HG03342 (cell line): ENCODE measurements around the gene USH2A.
A peak's percentile ranks its signal among the peaks of the same experiment; 100 is the strongest.

Experiments used
- ATAC-seq: cut with Tn5 transposase; IDR thresholded peaks from one replicate; pipeline ENCODE4 v1.9.1; 2021; ENCODE audit warnings: mild to moderate bottlenecking, moderate library complexity; ENCODE audit not compliant: unreplicated experiment

Gene USH2A

DNA sequence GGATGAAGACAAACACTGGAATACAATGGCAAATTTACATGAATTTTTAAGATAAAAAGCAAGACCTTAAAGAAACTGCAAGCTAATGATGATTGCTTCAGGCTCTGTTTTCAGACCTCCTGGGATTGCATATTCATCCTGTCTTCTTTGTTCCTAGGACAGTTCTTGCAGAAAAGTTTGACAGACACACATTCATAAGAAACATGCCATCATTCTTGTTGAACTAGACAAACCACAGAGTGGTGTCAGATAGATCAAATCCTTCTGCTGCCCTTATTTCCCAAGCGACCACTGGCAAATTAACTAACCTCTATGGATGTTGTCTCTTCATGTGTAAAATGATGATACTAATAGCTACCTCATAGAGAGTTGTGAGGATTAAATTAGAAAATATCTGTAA is 674.8 kb downstream of the USH2A start:
- ATAC-seq, result no peak

GRCh38 chr1:215744419-215744818 is 678.8 kb downstream of the USH2A start:
- ATAC-seq, result no peak

GRCh38 chr1:215739025-215739424 is 684.2 kb downstream of the USH2A start:
- ATAC-seq, result no peak

- ATAC-seq, result no peak
Measured at GRCh38 chr1:215731699-215732098, 691.5 kb downstream of the USH2A start.

DNA sequence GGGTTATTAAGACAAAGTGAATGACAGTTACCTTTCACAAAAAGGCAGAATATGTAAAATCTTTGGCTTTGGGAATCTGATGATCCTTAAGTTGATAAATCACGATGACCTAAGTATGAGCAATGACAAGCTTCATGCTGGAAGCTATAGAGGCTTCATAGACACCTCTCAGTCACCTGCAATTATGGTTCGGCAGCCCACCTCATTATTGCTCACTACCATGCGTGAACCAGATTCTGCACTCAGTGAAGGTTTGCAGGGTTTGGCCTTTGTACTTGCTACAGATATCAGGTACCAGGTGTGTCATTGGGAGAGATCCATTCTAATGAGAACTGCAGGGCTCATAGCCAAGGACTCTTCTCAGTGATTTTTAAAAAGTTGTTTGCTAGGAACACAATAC is 692.6 kb downstream of the USH2A start:
- no peak for ATAC-seq

DNA sequence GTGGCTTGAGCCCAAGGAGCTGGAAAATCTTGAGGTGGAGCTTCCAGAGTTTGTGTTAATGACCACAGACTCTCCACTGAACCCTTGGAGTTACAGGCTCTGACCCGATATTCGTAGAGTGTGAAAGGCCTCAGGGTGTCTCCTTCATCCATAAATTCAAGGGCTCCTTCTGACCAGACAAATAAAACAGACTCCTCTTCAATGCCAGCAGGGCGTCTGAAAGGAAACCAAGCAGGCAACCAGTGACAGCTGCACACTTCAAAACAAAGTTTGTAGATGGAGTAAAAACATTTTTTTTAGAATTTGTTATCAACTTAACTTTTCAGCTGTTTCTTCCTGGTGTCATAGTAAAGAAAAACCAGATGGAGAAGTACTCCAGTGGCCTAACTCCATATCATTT is 695.1 kb downstream of the USH2A start:
- ATAC-seq, result no peak

GRCh38 chr1:215720126-215720525 is 703.1 kb downstream of the USH2A start:
- ATAC-seq, result no peak

DNA sequence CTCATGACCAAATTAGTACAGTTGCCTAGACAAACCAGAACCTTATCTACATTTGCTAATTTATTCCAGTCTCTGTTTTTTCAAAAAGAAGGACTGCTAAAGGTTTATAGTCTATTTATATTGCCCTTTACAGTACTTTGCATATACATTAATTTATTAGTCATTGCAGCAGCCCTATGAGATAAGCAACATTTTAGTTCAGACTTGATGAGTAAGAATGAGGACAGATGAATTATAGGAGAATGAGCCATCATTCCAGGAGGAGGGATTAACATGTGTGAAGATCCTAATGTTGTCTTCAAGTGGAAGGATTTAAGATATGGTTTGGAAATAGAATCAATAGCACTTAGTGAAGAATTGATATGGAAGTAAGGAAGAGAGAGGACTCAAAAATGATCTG is 703.7 kb downstream of the USH2A start:
- ATAC-seq, result no peak

DNA sequence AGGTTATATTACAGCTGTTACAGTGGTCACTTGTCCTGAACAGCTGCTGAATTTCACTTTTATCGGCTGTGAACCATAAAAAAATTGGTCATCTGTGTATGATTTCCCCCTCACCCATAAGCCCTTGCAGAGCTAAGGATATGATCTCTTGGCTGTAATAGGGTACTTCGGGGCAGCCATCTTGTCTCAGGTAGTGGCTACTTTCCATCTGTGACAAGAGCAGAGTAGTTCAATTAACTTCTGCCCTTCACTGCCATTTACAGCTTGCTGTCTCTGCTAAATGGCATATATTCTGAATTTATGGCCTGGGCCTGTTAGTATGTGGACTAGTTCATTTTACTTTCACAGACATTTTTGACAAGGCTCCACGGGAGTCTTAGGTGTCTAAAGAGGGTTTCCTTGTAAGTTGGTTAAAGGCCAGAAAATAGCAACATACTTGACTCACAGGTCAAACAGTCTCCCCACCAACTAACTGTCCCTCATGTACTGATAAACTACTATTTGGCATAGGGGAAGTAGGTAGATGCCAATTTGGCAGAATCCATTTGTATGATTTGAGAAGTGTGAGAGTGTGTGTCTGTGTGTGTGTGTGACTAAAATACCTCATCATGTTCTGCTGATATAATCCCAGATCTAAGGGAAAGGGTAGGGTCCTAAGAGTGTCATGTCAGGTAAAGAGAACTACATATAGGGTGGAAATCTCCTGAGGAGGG is 704.5 kb downstream of the USH2A start:
- no peak for ATAC-seq

GRCh38 chr1:215717677-215718426 is 705.4 kb downstream of the USH2A start:
- no peak for ATAC-seq

DNA sequence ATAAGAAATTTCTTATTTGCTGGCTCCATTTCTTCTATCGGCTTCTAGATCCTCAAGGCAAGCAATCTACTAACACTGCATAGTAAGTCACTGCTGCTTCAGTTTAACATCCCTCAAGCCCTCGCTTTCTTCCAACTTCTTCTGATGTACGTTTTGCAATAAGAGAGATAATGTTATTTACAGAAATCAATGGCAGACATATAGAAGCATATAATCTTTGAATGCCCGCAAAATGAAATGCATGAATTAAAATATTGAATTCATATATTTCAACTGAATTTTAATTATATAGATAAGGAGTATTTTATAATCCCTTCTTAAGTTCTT is 712.4 kb downstream of the USH2A start:
- ATAC-seq, result no peak

DNA sequence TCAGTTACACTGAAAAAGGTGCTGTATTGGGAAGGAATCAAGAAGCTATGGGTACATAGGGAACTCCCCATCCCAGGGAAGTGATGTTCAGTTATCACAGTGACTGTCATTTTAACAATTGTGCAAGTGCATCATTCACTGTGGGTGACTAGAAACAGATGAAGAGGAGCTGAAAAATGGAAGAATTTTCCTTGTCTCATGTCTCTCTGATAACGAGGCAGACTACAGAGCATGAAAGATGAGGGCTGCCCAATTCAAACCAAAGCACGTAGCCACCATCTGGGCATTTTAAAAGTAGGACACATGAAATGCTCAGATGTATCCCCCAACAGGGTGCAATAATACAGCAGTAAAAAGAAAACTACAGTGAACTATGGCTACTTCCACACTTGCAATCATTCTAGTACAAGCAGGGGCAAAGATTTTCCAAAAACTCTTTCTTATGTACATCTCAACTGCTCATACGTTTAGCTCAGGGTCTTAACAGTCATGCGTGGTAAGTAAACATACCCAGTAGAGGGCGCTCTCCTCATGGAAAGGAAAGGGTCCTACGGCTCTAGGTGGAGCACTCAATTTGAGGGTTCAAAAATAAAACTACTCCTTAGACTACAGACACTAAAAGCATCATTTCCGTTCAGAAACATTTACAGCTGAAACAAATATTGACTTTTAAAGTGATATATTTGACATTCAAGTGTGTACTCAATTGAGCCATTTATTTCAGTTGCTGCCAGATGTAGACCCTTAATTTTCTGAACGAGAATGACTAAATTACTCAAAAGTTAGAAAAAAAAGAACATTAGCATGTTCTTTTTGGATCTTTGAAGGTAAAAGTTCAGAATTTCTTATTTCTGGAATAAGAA is 713.0 kb downstream of the USH2A start:
- ATAC-seq, result peak; percentile 88

DNA sequence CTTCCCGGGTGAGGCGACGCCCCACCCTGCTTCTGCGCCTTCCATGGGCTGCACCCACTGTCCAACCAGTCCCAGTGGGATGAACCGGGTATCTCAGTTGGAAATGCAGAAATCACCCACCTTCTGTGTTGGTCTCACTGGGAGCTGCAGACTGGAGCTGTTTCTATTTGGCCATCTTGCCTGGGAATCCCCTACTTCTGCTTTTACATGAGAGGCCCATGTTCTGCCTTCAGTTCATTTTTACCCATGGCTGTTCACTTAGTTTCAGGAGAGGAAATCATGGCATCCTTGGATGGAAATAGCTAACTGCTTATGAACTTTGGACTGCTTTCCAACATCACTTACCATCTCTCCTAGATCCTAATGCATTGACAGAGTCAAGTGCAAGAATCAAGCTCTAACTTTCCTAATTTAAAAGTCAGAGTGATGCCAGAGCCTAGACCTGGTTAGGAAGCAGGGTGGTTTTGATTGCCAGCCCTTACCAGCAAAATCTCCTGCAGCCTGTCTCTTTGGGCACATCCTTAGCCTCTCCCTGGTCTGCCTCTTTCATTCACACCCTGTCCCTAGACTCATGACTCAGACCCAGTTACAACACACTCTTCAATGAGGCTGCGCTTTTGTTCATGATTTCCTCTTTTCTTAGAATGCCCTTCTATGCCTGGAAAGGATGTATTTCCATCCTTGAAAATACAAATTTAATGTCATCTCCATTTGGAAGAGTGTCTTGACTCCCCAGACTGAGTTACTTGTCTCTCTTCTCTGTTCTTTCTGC is 719.0 kb downstream of the USH2A start:
- peak; percentile 75 for ATAC-seq

- no peak for ATAC-seq
Measured at GRCh38 chr1:215682232-215682631, 741.0 kb downstream of the USH2A start.

- no peak for ATAC-seq
Measured at GRCh38 chr1:215681041-215681440, 742.2 kb downstream of the USH2A start.

DNA sequence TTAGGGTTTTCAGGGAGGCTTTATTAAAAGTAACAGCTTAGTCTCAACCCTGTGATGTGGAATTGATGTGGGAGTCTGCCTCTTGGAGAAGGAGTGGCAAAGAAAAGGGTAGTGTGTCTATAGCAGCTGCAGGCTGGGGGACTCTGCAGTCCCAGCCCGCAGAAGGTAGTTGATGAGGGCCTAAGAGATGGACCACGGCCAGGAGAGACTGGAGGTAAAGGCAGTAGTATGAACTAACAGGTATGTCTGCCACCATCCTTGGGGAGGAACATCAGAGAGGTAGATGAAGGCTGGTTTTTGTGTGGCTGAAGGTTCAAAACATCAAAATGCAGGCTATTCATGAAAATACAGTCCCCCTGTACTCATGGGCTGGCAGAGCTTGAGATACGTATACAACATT is 744.0 kb downstream of the USH2A start:
- no peak for ATAC-seq

DNA sequence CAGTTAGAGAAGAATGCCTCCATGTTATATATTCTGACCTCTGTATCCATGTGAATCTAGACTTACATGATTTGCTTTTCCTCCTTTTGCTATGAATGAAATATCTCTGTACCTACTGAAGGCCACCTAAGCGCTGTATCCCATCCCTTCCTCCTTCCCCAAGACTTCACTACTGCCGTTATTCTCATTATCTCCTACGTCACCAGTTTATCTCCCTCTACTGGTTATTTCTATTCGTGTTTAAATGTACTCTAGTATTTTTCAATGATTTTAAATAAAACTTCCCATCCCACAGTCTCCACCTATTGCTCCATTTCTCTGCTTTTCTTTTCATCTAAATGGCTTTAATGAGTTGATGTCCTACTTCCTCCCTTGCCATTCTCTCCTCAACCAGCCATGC is 746.1 kb downstream of the USH2A start:
- ATAC-seq, result no peak

DNA sequence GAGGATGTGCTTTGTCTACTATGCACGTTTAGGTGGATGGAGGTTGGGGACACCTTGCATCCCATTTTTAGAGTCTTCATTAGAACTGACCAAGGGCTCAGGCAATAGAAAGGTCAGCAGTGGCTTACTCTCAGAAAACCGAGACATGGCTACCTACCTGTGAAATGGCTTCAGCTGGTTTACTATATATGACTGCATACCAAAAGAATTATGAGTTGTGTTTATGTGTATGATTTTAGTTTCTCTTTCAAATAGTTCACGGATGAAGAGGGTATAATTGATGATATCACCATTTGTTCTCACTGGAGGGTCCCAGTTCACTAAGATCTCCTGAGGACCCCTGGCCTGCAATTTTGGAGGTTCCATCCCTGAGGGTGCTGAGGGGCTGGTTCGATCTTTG is 749.3 kb downstream of the USH2A start:
- ATAC-seq, result no peak

DNA sequence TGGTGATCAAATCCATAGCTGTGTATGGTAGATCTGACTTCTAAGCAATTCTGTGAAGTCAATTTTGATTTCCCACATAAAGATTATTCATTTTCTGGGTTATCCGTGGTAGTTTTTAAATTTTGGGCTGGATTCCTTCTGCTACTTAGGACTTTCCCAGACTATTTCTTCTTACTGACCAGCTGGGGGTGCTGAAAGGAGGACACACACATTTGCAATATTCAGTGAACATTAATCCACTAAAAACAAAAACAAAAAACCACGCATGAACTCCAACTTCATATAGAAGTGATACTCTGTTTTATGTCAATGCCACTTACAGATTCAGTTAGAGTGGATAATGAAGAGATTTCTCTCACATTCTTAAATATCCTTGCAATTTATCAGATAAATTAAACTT is 750.8 kb downstream of the USH2A start:
- no peak for ATAC-seq

- ATAC-seq, result no peak
Measured at GRCh38 chr1:215669806-215670491, 753.3 kb downstream of the USH2A start.
